ENCODE results near the gene MTURN.

The MTURN gene

DNA sequence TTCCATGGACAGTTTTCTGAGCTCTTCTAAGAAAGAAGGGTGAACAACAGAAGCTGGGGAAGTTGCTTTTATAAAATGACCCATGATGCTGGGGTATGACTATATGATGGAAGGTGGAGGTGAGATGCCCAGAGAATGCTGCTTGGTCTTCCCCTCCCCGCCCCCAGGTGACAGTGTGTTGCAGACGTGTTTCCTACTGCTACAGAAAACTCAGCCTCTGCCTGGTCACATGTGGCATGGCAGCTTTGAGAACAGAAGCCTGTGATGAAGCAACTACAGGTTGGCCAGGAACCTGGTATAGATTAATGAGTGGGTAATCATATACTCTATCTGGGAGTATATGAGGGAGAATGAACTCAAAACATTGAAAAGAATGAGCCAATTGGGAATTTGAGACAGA lies 67.1 kb downstream of the MTURN start:
- DNase-seq (ENCODE audit: low read depth in 4 of 4, low spot score in 1 of 4) = no peak

DNA sequence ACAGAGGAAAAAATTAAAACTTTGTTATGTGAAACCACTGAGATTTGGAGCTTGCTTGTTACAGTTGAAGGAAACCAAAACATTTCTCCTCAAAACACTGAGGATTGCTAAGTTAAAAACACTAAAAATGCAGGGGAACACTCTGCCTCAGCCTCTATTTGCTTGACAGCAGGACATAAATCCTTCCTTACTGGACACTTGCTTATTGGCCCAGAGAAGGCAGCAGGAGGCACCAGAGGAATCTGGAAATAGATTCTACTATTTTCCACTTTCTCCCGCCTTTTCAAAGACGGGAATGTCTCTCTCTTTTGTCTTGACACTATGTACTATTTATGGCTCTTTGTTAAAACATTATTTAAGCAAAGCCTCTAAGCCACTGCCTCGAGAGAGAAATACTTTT lies 67.9 kb downstream of the MTURN start:
- no peak for DNase-seq (ENCODE audit: low read depth in 4 of 4, low spot score in 1 of 4)

DNA sequence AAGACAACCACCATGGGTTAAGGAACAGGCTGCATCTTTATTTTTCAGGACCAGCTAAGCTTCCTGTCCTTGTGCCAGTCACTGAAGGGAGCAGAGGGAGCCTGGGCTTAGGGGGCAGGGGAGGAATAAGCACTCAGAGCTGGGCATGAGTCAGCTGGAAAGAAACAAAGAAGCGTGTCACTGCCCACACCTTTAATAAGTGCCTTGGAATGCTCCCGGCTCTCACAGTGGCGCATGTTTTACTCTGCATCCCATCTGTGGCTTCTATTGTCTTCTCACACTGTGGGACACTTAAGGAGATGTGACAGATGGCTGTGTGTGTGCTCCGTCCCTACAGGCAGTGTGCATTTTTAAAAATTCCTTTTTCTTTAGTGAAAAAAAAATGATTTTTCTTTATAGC lies 71.7 kb downstream of the MTURN start:
- DNase-seq (ENCODE audit: low read depth in 4 of 4, low spot score in 1 of 4) = no peak

DNA sequence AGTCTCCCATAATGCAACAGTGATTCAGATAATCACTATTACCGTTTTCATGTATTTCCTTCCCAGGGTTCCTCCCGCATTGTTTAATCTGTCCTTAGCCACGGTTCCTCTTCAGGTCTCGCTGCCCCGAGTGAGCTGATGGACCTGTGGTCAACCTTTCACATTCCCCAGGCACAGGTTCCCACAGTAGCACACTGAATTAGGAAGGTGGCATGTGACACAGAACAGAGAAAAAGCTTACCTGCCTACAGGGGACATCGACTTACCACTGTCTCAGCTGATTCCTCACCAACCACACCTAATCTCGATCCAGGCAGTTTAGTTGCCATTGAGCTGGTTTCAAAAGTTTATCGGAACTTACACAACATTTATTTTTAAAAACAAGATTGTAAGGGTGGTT lies 72.2 kb downstream of the MTURN start:
- no peak for DNase-seq (ENCODE audit: low read depth in 4 of 4, low spot score in 1 of 4)

DNA sequence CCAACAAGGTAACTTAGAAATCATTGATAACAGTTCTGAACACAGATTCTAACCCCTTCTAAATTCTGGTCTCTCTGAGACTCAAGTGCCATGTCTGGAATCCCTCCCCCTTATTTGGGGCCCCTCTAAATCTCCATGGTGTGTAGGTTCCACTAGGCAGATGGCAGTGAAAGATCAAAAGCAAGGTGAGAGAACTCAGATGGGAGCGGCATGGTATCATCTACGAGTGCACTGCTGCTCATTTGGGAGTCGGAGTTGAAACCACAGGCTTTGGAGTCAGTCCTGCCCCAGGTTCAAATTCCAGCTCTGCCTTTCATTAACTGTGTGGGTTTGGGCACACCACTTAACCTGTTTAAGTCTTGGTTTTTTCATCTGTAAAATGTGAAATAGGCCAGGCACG lies 72.6 kb downstream of the MTURN start:
- no peak for DNase-seq (ENCODE audit: low read depth in 4 of 4, low spot score in 1 of 4)

DNA sequence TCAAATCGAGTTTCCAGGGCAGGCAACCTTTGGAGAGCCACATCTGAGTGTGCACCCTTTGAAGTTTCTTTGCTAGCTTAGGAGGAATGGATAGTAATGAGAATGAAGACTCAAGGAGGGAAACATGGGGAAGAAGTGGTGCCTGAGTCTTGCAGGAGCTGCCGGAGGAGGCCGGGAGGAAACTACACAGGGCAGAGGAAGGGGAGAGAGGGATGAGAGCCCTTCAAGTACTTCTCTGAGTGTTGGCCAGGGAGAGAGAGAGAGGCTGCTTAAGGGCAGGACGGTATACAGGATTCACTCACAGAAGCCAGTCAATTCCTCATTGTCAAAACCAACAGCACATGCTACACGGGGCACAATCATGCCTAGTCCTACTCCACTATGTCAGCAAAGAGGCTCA lies 75.2 kb downstream of the MTURN start:
- no peak for DNase-seq (ENCODE audit: low read depth in 4 of 4, low spot score in 1 of 4)

Data from stimulated activated CD4-positive, alpha-beta T cell treated with anti-CD3 and anti-CD28 coated beads, Interleukin-1b, Interleukin-23, amount 100 ng/mL, for 24 hours (primary cell).